Amniotic epithelial cell (primary cell): ENCODE data around the gene LPCAT3.
A peak's percentile ranks its signal among the peaks of the same experiment; 100 is the strongest.

Source experiments
- DNase-seq: peaks from one replicate; pipeline ENCODE4 v3.0.0-alpha.2; 2010; ENCODE audit warnings: low read depth

Gene LPCAT3

GRCh38 chr12:6952121-6952862 lies 66.0 kb downstream of the LPCAT3 start:
- DNase-seq: no peak

- no peak for DNase-seq
Observed at GRCh38 chr12:6951551-6952120, 66.6 kb downstream of the LPCAT3 start.

GRCh38 chr12:6950811-6951540 lies 67.3 kb downstream of the LPCAT3 start, which contains the start of gene PTPN6:
Gene PTPN6 (plus strand): TSS chr12:6951356. CDS start chr12:6951513, 157 bp downstream.
- DNase-seq: no peak

- DNase-seq: no peak
Observed at GRCh38 chr12:6950401-6950801, 67.9 kb downstream of the LPCAT3 start.

- DNase-seq: no peak
Observed at GRCh38 chr12:6948873-6949594, 69.2 kb downstream of the LPCAT3 start.

GRCh38 chr12:6947615-6948014 lies 70.7 kb downstream of the LPCAT3 start:
- no peak for DNase-seq

- no peak for DNase-seq
Observed at GRCh38 chr12:6946920-6947374, 71.3 kb downstream of the LPCAT3 start.

- peak; percentile 41 for DNase-seq
Observed at GRCh38 chr12:6946033-6946919, 72.0 kb downstream of the LPCAT3 start.

GRCh38 chr12:6945613-6946012 lies 72.7 kb downstream of the LPCAT3 start:
- DNase-seq: no peak

GRCh38 chr12:6944381-6945186 lies 73.7 kb downstream of the LPCAT3 start:
- DNase-seq: peak; percentile 86

GRCh38 chr12:6943722-6944380 lies 74.4 kb downstream of the LPCAT3 start, which contains the start of the genes C12orf57 and RNU7-1:
Gene C12orf57 (plus strand): TSS chr12:6944022. CDS start chr12:6944122, 100 bp downstream.
Gene RNU7-1 (plus strand): TSS chr12:6943816.
- DNase-seq: peak; percentile 90

- peak; percentile 94 for DNase-seq
Observed at GRCh38 chr12:6943389-6943721, 74.9 kb downstream of the LPCAT3 start.

GRCh38 chr12:6942331-6942665 lies 76.0 kb downstream of the LPCAT3 start:
- no peak for DNase-seq

- DNase-seq: no peak
Observed at GRCh38 chr12:6941782-6942181, 76.5 kb downstream of the LPCAT3 start.

GRCh38 chr12:6941267-6941666 lies 77.0 kb downstream of the LPCAT3 start:
- no peak for DNase-seq

GRCh38 chr12:6939191-6939540 lies 79.1 kb downstream of the LPCAT3 start:
- DNase-seq: no peak

GRCh38 chr12:6938353-6939190 lies 79.7 kb downstream of the LPCAT3 start:
- no peak for DNase-seq

GRCh38 chr12:6937481-6938352 lies 80.6 kb downstream of the LPCAT3 start:
- DNase-seq: peak; percentile 89
